ENCODE results near the gene ALK. TPM values are rescaled to one million over a fixed set of nuclear protein-coding genes. Genes with fewer than 3 reads are reported as not detected.

The ALK gene
- polyA plus RNA-seq, 4 donors, result 0.04 to 0.98 TPM; not detected in 2

DNA sequence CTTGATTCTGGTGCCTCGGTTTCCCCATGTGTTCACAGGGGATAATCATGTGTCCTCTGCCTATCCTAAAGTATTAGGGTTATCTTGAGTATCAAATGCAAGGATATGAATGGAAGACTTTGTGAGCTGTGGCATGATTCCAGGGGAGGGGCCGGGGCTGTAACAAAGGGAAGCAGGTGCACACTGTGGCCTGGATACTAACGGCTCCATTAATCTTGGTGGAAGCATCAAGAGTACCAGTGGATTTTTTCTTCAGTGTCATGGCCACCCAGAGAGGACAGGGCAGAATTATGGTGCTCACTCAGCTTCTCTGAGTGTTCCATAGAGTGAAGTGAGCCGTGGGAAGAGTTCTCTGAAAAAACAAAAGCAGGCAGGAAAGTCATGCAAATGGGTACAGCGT lies 320.1 kb downstream of the ALK start:
- no peak for DNase-seq
- Histone ChIP-seq H3K36me3 (ENCODE audit: control insufficient read depth in 3 of 3, insufficient read depth in 2 of 3, low read depth in 1 of 3, low read length in 3 of 3) (no peaks in the 10 kb centered on the region), H3K4me3 (ENCODE audit: low read depth in 1 of 3, low read length in 3 of 3) (no peak overlapping the region), H3K9me3 (ENCODE audit: control insufficient read depth in 2 of 2, insufficient read depth in 1 of 2, low read depth in 1 of 2, low read length in 1 of 2) (no peaks in the 10 kb centered on the region), H3K27me3 (ENCODE audit: control insufficient read depth in 3 of 3, insufficient read depth in 3 of 3, low read length in 3 of 3) (peaks cover 0 to 4% (median 0%) of the 10 kb centered on the region in 3 donors), H3K27ac (ENCODE audit: low read depth in 1 of 3, low read length in 2 of 3) (no peak overlapping the region), H3K4me1 (ENCODE audit: control insufficient read depth in 3 of 3, insufficient read depth in 2 of 3, low read depth in 1 of 3, low read length in 2 of 3) (no peaks in the 10 kb centered on the region)
- WGBS, 3 donors, result 32 to 70% (median 57%) methylated on average over 5 of the region's 5 CpGs
- no peak for FAIRE-seq

DNA sequence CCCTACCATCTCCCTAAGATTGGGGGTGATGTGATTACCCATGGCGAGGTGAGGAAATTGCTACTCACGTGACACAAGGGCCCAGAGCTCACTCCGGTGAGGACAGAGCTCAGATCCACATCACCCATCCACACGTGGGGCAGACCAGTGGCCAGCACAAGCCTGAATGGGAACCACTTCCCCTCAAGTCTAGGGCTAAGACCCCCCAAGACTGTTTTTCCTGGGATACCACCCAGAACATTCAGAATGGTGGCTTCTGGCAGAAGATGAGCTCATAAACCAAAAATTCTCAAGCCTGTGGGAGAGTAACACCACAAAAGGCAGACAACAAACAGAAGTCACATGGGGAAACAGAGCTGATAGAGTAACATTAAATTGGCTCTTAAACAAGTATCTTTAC lies 321.4 kb downstream of the ALK start:
- peaks cover 0 to 4% (median 0%) of the 10 kb centered on the region in 3 donors for H3K27me3 ChIP-seq (ENCODE audit: control insufficient read depth in 3 of 3, insufficient read depth in 3 of 3, low read length in 3 of 3)
- H3K4me3 ChIP-seq (ENCODE audit: low read depth in 1 of 3, low read length in 3 of 3), result no peak overlapping the region
- H3K36me3 ChIP-seq (ENCODE audit: control insufficient read depth in 3 of 3, insufficient read depth in 2 of 3, low read depth in 1 of 3, low read length in 3 of 3), result no peaks in the 10 kb centered on the region
- DNase-seq, result no peak
- no peak for FAIRE-seq
- 88 to 93% (median 92%) methylated on average over 4 of the region's 4 CpGs for WGBS, 3 donors
- H3K9me3 ChIP-seq (ENCODE audit: control insufficient read depth in 2 of 2, insufficient read depth in 1 of 2, low read depth in 1 of 2, low read length in 1 of 2), result no peaks in the 10 kb centered on the region
- no peak overlapping the region for H3K27ac ChIP-seq (ENCODE audit: low read depth in 1 of 3, low read length in 2 of 3)
- H3K4me1 ChIP-seq (ENCODE audit: control insufficient read depth in 3 of 3, insufficient read depth in 2 of 3, low read depth in 1 of 3, low read length in 2 of 3), result no peaks in the 10 kb centered on the region

DNA sequence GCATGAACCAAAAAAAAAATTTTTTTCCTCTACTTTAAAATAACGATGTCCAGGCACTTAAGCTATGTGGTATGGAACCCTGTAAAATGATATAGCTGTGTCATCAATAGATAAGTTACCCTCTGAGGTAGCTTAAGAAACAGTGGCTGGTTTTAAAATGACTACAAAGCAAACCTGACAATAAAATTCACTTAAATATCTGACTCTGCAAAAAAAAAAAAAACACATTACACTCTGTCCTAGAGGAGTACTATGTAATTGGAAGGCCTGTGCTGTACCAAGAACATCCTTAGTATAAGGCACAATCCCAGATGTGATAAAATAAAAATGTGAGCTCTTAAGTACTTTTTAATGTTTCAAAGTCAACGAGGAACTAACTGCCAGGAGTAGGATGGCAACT lies 322.4 kb downstream of the ALK start:
- Histone ChIP-seq H3K36me3 (ENCODE audit: control insufficient read depth in 3 of 3, insufficient read depth in 2 of 3, low read depth in 1 of 3, low read length in 3 of 3) (no peaks in the 10 kb centered on the region), H3K4me1 (ENCODE audit: control insufficient read depth in 3 of 3, insufficient read depth in 2 of 3, low read depth in 1 of 3, low read length in 2 of 3) (no peaks in the 10 kb centered on the region), H3K27ac (ENCODE audit: low read depth in 1 of 3, low read length in 2 of 3) (no peak overlapping the region), H3K9me3 (ENCODE audit: control insufficient read depth in 2 of 2, insufficient read depth in 1 of 2, low read depth in 1 of 2, low read length in 1 of 2) (no peaks in the 10 kb centered on the region), H3K27me3 (ENCODE audit: control insufficient read depth in 3 of 3, insufficient read depth in 3 of 3, low read length in 3 of 3) (peaks cover 0 to 4% (median 0%) of the 10 kb centered on the region in 3 donors), H3K4me3 (ENCODE audit: low read depth in 1 of 3, low read length in 3 of 3) (no peak overlapping the region)
- DNase-seq (no peak), FAIRE-seq (no peak)
- 63 to 66% (median 65%) methylated on average over 2 of the region's 2 CpGs for WGBS, 3 donors

DNA sequence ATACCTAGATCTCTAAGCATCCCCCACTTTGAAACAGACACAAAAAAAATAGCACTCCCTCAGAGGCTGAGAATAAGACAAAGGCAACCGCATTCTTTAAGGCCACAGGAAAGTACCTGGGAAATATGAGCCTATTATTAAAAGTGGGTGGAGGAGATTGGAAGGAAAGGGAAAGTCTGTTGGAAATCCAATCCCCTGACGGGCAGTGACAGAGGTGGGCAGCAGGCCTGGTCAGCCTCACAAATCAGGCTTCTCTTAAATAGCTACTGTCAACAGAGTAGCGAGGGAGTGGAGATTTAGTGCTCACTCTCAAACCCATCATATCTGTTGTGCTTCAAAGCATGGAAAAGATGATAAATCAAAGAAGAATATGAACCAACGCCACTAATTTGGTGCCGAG lies 324.4 kb downstream of the ALK start:
- Histone ChIP-seq H3K4me1 (ENCODE audit: control insufficient read depth in 3 of 3, insufficient read depth in 2 of 3, low read depth in 1 of 3, low read length in 2 of 3) (no peaks in the 10 kb centered on the region), H3K27me3 (ENCODE audit: control insufficient read depth in 3 of 3, insufficient read depth in 3 of 3, low read length in 3 of 3) (peaks cover 0 to 4% (median 0%) of the 10 kb centered on the region in 3 donors), H3K36me3 (ENCODE audit: control insufficient read depth in 3 of 3, insufficient read depth in 2 of 3, low read depth in 1 of 3, low read length in 3 of 3) (no peaks in the 10 kb centered on the region), H3K4me3 (ENCODE audit: low read depth in 1 of 3, low read length in 3 of 3) (no peak overlapping the region), H3K27ac (ENCODE audit: low read depth in 1 of 3, low read length in 2 of 3) (no peak overlapping the region), H3K9me3 (ENCODE audit: control insufficient read depth in 2 of 2, insufficient read depth in 1 of 2, low read depth in 1 of 2, low read length in 1 of 2) (peaks cover 0 to 1% of the 10 kb centered on the region in 2 donors)
- DNase-seq (no peak), FAIRE-seq (no peak)
- 82 to 85% (median 84%) methylated on average over 5 of the region's 5 CpGs for WGBS, 3 donors

DNA sequence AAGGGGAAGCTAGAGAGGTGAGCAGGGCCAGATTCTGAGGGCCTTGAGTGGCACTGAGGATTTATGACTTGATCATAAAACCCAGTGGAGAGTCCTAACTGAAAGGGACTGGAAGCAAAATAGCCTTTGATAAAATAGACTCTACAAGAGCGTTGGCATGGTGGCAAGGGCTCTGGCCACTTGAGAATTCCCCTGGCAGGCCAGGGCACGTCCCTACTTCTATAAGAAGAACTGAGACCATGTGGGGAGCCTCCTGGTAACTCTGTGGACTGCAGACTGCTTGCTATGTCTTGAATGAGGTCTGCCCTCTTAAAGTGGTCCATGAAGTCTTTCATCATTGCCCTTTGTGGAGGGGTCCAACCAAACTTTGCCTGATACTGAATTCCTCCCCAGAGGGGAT lies 324.8 kb downstream of the ALK start:
- Histone ChIP-seq H3K9me3 (ENCODE audit: control insufficient read depth in 2 of 2, insufficient read depth in 1 of 2, low read depth in 1 of 2, low read length in 1 of 2) (peaks cover 0 to 1% of the 10 kb centered on the region in 2 donors), H3K27ac (ENCODE audit: low read depth in 1 of 3, low read length in 2 of 3) (no peak overlapping the region), H3K4me3 (ENCODE audit: low read depth in 1 of 3, low read length in 3 of 3) (no peak overlapping the region), H3K27me3 (ENCODE audit: control insufficient read depth in 3 of 3, insufficient read depth in 3 of 3, low read length in 3 of 3) (peaks cover 0 to 4% (median 0%) of the 10 kb centered on the region in 3 donors), H3K4me1 (ENCODE audit: control insufficient read depth in 3 of 3, insufficient read depth in 2 of 3, low read depth in 1 of 3, low read length in 2 of 3) (no peaks in the 10 kb centered on the region), H3K36me3 (ENCODE audit: control insufficient read depth in 3 of 3, insufficient read depth in 2 of 3, low read depth in 1 of 3, low read length in 3 of 3) (no peaks in the 10 kb centered on the region)
- DNase-seq, result no peak
- WGBS, 3 donors, result 38 to 62% (median 50%) methylated on average over 2 of the region's 2 CpGs
- no peak for FAIRE-seq

DNA sequence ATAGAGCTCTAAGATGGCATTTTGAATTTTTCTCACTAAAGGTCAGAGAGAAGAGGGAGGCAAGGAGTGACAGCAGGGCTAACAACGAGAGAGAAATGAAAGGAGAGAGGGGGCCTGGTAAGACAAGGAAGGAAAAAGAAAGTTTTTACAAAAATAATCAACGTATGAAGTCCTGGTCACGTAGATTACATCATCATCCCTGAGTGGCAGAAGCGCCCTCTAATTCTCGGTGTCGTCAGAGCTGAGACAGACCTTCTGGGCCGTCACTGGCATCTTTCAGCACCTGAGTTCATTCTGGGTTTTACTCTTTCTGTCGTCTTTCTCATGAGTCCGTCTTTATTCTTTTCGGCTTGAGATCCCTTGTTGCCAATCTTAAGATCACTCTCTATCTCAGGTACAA lies 329.8 kb downstream of the ALK start:
- Histone ChIP-seq H3K36me3 (ENCODE audit: control insufficient read depth in 3 of 3, insufficient read depth in 2 of 3, low read depth in 1 of 3, low read length in 3 of 3) (no peaks in the 10 kb centered on the region), H3K4me1 (ENCODE audit: control insufficient read depth in 3 of 3, insufficient read depth in 2 of 3, low read depth in 1 of 3, low read length in 2 of 3) (no peaks in the 10 kb centered on the region), H3K4me3 (ENCODE audit: low read depth in 1 of 3, low read length in 3 of 3) (no peak overlapping the region), H3K27me3 (ENCODE audit: control insufficient read depth in 3 of 3, insufficient read depth in 3 of 3, low read length in 3 of 3) (no peaks in the 10 kb centered on the region), H3K27ac (ENCODE audit: low read depth in 1 of 3, low read length in 2 of 3) (no peak overlapping the region), H3K9me3 (ENCODE audit: control insufficient read depth in 2 of 2, insufficient read depth in 1 of 2, low read depth in 1 of 2, low read length in 1 of 2) (peaks cover 0 to 1% of the 10 kb centered on the region in 2 donors)
- DNase-seq (no peak), FAIRE-seq (no peak)
- 88 to 91% (median 90%) methylated on average over 10 of the region's 10 CpGs for WGBS, 3 donors

DNA sequence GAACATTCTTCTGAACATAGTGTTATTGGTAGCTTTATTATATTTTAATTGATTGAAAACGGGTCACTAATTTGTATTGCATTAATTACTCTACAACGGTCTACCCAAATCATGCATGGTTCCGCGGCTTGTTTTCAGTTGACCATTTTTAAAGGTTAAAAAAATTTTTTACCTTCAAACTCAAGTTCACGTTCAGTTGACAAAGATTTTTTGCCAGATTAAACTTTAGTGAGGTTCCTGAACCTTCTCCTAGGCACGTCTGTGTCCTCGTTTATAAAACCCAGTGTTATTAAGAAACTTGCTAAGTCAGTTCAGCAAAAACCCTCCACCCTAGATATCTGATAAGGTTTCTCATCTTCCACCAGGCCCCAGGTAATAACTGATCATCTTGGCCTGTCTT lies 331.2 kb downstream of the ALK start:
- no peak for FAIRE-seq
- no peak overlapping the region for H3K27ac ChIP-seq (ENCODE audit: low read depth in 1 of 3, low read length in 2 of 3)
- H3K9me3 ChIP-seq (ENCODE audit: control insufficient read depth in 2 of 2, insufficient read depth in 1 of 2, low read depth in 1 of 2, low read length in 1 of 2), result peaks cover 0 to 1% of the 10 kb centered on the region in 2 donors
- no peaks in the 10 kb centered on the region for H3K4me1 ChIP-seq (ENCODE audit: control insufficient read depth in 3 of 3, insufficient read depth in 2 of 3, low read depth in 1 of 3, low read length in 2 of 3)
- H3K36me3 ChIP-seq (ENCODE audit: control insufficient read depth in 3 of 3, insufficient read depth in 2 of 3, low read depth in 1 of 3, low read length in 3 of 3), result no peaks in the 10 kb centered on the region
- DNase-seq, result no peak
- WGBS, 3 donors, result 83 to 88% (median 87%) methylated on average over 7 of the region's 7 CpGs
- H3K27me3 ChIP-seq (ENCODE audit: control insufficient read depth in 3 of 3, insufficient read depth in 3 of 3, low read length in 3 of 3), result no peaks in the 10 kb centered on the region
- no peak overlapping the region for H3K4me3 ChIP-seq (ENCODE audit: low read depth in 1 of 3, low read length in 3 of 3)

DNA sequence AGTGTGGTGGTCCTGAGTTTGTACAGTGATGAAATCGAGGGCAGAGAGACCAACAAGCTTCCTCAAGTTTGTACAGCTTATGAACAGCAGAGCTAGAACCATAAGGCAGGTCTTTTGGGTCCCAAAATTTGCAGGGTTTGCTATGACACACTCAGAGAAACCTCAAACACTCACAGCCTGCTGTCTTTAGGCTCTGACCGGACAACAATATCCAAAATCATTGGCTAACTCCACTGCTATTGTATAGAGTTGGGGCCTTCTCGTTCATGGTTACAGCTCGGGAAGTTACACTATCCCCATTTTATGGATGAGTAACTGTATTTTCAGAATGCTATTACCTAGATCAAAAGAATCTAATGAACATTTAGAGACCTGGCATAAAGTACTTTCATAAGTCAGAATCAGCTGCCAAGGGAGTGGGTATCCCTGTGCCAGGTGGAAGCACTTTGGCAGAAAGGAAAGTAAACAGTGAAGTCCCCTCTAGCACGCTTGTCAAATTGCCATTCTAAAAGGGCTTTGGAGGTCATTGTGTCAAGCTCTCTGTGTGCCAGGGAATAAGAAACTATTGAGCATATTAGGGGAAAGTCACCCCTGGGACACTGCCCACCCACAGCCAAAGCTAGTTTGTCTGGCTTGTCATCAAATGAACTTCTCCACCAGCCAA lies 331.8 kb downstream of the ALK start:
- no peak overlapping the region for H3K4me3 ChIP-seq (ENCODE audit: low read depth in 1 of 3, low read length in 3 of 3)
- H3K4me1 ChIP-seq (ENCODE audit: control insufficient read depth in 3 of 3, insufficient read depth in 2 of 3, low read depth in 1 of 3, low read length in 2 of 3), result no peaks in the 10 kb centered on the region
- no peak for FAIRE-seq
- H3K36me3 ChIP-seq (ENCODE audit: control insufficient read depth in 3 of 3, insufficient read depth in 2 of 3, low read depth in 1 of 3, low read length in 3 of 3), result no peaks in the 10 kb centered on the region
- H3K9me3 ChIP-seq (ENCODE audit: control insufficient read depth in 2 of 2, insufficient read depth in 1 of 2, low read depth in 1 of 2, low read length in 1 of 2), result peaks cover 0 to 1% of the 10 kb centered on the region in 2 donors
- H3K27me3 ChIP-seq (ENCODE audit: control insufficient read depth in 3 of 3, insufficient read depth in 3 of 3, low read length in 3 of 3), result no peaks in the 10 kb centered on the region
- 66 to 82% (median 77%) methylated on average over 5 of the region's 5 CpGs for WGBS, 3 donors
- no peak overlapping the region for H3K27ac ChIP-seq (ENCODE audit: low read depth in 1 of 3, low read length in 2 of 3)
- no peak for DNase-seq
